HepG2 (cell line): ENCODE data around the gene GRB7. TPM values are rescaled to one million over a fixed set of nuclear protein-coding genes. Genes with fewer than 3 reads are reported as not detected.

Experiments
- CEBPG ChIP-seq: IDR thresholded peaks from 2 replicates; pipeline ENCODE4 v1.6.1; 2016
- HNF1A ChIP-seq, 2 experiments: sonication (generic) in 1 of 2; formaldehyde crosslinking in 1 of 2; IDR thresholded peaks; 2 replicates each; pipeline versions ENCODE4 v1.4.0 to v1.6.1; 2016 to 2020; ENCODE audit warnings: borderline replicate concordance in 1 of 2, low read depth in 1 of 2, mild to moderate bottlenecking in 1 of 2, missing genetic modification reagents in 1 of 2
- MBD4 ChIP-seq: IDR thresholded peaks from 2 replicates; pipeline ENCODE4 v1.6.1; 2012; ENCODE audit warnings: low read length, inconsistent platforms, borderline replicate concordance
- PPARG ChIP-seq: conservative IDR thresholded peaks from 2 replicates; pipeline ENCODE4 v1.6.1; 2016; ENCODE audit warnings: missing biosample characterization, missing genetic modification reagents
- RBAK ChIP-seq: sonication (generic); formaldehyde crosslinking; IDR thresholded peaks from 2 replicates; pipeline ENCODE4 v1.5.1; 2020; ENCODE audit warnings: mild to moderate bottlenecking, missing genetic modification reagents
- SAP130 ChIP-seq: IDR thresholded peaks from 2 replicates; pipeline ENCODE4 v1.6.1; 2016; ENCODE audit warnings: low read depth
- SATB2 ChIP-seq: sonication (generic); formaldehyde crosslinking; IDR thresholded peaks from 2 replicates; pipeline ENCODE4 v1.5.0; 2020; ENCODE audit warnings: missing genetic modification reagents
- SIN3B ChIP-seq: fragments of 150-350 bp; IDR thresholded peaks from 2 replicates; pipeline ENCODE4 v1.6.1; 2014; ENCODE audit warnings: low read length
- SP5 ChIP-seq: IDR thresholded peaks from 2 replicates; pipeline ENCODE4 v1.6.1; 2016; ENCODE audit warnings: low read depth, borderline replicate concordance
- TBX3 ChIP-seq: fragments of 450-650 bp; IDR thresholded peaks from 2 replicates; pipeline ENCODE4 v1.6.1; 2017; ENCODE audit warnings: antibody characterized with exemption, mild to moderate bottlenecking, inconsistent platforms, borderline replicate concordance
- ZNF335 ChIP-seq: sonication (generic); formaldehyde crosslinking; IDR thresholded peaks from 2 replicates; pipeline ENCODE4 v1.4.0; 2020; ENCODE audit warnings: missing genetic modification reagents
- ZNF367 ChIP-seq: sonication (generic); formaldehyde crosslinking; IDR thresholded peaks from 2 replicates; pipeline ENCODE4 v1.4.0; 2020; ENCODE audit warnings: missing genetic modification reagents, borderline replicate concordance
- polyA plus RNA-seq, 8 experiments: library from polyadenylated mRNA; depleted of rRNA in 3 of 8; stranded (reverse) in 7 of 8; unstranded in 1 of 8; fragments of >200 nt; fragmentation: Illumina TruSeq in 4 of 8; extraction: Trizol in 4 of 8; gene quantifications; 2 replicates each; pipeline versions ENCODE4 v1.2.1 to v1.2.3, GENCODE V29; 2011 to 2016; ENCODE audit warnings: low read depth in 4 of 8, missing spikeins in 1 of 8, mixed read lengths in 1 of 8; ENCODE audit not compliant: insufficient read depth in 1 of 8
- total RNA-seq, 5 experiments: library from RNA; depleted of rRNA; stranded (reverse); fragments of >200 nt; fragmentation: Illumina TruSeq; extraction: Trizol; gene quantifications; 2 replicates each; pipeline ENCODE4 v1.2.3, GENCODE V29; 2016; ENCODE audit warnings: low read depth in 1 of 5
- TF ChIP-seq, protein P1 (sequence below): sonication (generic); formaldehyde crosslinking; IDR thresholded peaks from 2 replicates; pipeline ENCODE4 v1.4.0; 2020; ENCODE audit warnings: missing genetic modification reagents, mild to moderate bottlenecking, borderline replicate concordance
- TF ChIP-seq, protein P2 (sequence below): IDR thresholded peaks from 2 replicates; pipeline ENCODE4 v1.6.1; 2016; ENCODE audit warnings: low read depth, borderline replicate concordance
- TF ChIP-seq, protein P3 (sequence below): sonication (generic); formaldehyde crosslinking; IDR thresholded peaks from 2 replicates; pipeline ENCODE4 v1.4.0; 2020; ENCODE audit warnings: missing genetic modification reagents
- TF ChIP-seq, protein P4 (sequence below): sonication (generic); formaldehyde crosslinking; IDR thresholded peaks from 2 replicates; pipeline ENCODE4 v1.5.1; 2020; ENCODE audit warnings: missing genetic modification reagents, mild to moderate bottlenecking, borderline replicate concordance

Gene GRB7
- total and polyA plus RNA-seq, 2 of the 13 experiments (the other 11 are each of a cell fraction or from before 2014, with no cell fraction given), result 60.2 to 77.7 TPM

DNA sequence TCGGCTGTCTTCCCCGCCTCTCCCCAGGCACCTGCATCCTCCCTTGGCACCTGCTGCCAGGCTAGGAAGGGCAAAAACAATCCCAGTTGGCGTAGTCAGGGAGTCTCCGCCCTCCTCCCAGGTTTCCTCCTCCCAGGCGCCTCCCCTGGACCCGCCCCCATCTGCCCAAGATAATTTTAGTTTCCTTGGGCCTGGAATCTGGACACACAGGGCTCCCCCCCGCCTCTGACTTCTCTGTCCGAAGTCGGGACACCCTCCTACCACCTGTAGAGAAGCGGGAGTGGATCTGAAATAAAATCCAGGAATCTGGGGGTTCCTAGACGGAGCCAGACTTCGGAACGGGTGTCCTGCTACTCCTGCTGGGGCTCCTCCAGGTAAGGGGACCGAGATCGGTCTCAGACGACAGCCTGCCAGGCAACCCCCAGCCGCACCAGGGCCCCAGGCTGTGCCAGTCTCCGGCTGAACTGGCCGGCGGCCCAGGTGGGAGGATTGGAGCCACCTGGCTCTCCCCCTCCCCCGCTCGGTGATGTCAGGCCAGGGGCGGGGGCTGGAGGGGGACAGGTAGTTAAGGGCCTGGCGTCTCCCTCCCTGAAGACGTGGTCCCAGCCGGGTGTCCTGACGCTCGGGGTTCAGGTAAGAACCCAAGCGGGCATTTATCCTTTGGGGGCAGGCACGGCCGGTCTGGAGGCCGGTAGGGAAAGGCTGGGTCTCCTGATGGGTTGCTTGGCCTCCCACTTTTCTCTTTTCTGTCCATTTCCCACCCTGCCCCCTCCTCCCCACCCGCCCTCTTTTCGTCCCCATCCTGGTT, at the start of gene GRB7 (continued):
- TF ChIP-seq PPARG, result no peak; the same call in 1 of the 2 replicates
- TF ChIP-seq, protein P1, sequence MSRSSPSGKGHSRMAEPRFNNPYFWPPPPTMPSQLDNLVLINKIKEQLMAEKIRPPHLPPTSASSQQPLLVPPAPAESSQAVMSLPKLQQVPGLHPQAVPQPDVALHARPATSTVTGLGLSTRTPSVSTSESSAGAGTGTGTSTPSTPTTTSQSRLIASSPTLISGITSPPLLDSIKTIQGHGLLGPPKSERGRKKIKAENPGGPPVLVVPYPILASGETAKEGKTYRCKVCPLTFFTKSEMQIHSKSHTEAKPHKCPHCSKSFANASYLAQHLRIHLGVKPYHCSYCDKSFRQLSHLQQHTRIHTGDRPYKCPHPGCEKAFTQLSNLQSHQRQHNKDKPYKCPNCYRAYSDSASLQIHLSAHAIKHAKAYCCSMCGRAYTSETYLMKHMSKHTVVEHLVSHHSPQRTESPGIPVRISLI, result no peak
- TF ChIP-seq RBAK, result no peak
- TF ChIP-seq SIN3B, result no peak; the same call in 1 of the 2 replicates
- TF ChIP-seq SATB2 (CRISPR knock-in tag), result peak; percentile 29; the same call in 1 of the 2 replicates
- no peak for TF ChIP-seq CEBPG
- TF ChIP-seq, protein P2, sequence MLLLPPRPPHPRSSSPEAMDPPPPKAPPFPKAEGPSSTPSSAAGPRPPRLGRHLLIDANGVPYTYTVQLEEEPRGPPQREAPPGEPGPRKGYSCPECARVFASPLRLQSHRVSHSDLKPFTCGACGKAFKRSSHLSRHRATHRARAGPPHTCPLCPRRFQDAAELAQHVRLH (CRISPR knock-in tag), result peak; percentile 61; the same call in 1 of the 2 replicates
- TF ChIP-seq, protein P3, sequence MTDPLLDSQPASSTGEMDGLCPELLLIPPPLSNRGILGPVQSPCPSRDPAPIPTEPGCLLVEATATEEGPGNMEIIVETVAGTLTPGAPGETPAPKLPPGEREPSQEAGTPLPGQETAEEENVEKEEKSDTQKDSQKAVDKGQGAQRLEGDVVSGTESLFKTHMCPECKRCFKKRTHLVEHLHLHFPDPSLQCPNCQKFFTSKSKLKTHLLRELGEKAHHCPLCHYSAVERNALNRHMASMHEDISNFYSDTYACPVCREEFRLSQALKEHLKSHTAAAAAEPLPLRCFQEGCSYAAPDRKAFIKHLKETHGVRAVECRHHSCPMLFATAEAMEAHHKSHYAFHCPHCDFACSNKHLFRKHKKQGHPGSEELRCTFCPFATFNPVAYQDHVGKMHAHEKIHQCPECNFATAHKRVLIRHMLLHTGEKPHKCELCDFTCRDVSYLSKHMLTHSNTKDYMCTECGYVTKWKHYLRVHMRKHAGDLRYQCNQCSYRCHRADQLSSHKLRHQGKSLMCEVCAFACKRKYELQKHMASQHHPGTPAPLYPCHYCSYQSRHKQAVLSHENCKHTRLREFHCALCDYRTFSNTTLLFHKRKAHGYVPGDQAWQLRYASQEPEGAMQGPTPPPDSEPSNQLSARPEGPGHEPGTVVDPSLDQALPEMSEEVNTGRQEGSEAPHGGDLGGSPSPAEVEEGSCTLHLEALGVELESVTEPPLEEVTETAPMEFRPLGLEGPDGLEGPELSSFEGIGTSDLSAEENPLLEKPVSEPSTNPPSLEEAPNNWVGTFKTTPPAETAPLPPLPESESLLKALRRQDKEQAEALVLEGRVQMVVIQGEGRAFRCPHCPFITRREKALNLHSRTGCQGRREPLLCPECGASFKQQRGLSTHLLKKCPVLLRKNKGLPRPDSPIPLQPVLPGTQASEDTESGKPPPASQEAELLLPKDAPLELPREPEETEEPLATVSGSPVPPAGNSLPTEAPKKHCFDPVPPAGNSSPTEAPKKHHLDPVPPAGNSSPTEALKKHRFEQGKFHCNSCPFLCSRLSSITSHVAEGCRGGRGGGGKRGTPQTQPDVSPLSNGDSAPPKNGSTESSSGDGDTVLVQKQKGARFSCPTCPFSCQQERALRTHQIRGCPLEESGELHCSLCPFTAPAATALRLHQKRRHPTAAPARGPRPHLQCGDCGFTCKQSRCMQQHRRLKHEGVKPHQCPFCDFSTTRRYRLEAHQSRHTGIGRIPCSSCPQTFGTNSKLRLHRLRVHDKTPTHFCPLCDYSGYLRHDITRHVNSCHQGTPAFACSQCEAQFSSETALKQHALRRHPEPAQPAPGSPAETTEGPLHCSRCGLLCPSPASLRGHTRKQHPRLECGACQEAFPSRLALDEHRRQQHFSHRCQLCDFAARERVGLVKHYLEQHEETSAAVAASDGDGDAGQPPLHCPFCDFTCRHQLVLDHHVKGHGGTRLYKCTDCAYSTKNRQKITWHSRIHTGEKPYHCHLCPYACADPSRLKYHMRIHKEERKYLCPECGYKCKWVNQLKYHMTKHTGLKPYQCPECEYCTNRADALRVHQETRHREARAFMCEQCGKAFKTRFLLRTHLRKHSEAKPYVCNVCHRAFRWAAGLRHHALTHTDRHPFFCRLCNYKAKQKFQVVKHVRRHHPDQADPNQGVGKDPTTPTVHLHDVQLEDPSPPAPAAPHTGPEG, result peak; percentile 73; the same call in 1 of the 2 replicates
- no peak for TF ChIP-seq HNF1A (IDR thresholded peaks at IDR 0.05; ENCODE audit: low read depth)
- TF ChIP-seq HNF1A (CRISPR knock-in tag; IDR thresholded peaks at IDR 0.05; ENCODE audit: borderline replicate concordance), result peak; percentile 36; the same call in 1 of the 2 replicates
- peak; percentile 74 for TF ChIP-seq SAP130 (CRISPR knock-in tag)
- peak; percentile 70 for TF ChIP-seq ZNF335
- TF ChIP-seq, protein P4, sequence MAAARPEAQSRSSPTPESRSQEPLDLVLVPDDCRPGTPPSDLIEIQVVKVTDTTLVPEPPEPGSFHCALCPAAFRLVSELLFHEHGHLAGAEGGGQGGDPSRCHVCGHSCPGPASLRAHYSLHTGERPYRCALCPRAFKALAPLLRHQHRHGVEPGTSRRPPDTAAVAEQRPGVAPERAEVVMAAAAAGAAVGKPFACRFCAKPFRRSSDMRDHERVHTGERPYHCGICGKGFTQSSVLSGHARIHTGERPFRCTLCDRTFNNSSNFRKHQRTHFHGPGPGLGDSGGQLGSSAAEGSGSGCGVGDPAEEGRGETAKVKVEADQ (CRISPR knock-in tag), result no peak; the same call in 1 of the 2 replicates
- TF ChIP-seq ZNF367 (CRISPR knock-in tag), result peak; percentile 71; the same call in 1 of the 2 replicates
- TF ChIP-seq TBX3, result no peak
- no peak for TF ChIP-seq MBD4
- TF ChIP-seq SP5 (CRISPR knock-in tag), result peak; percentile 7; the same call in 1 of the 2 replicates
